CD4-positive, alpha-beta T cell (primary cell): ENCODE results near the gene TOM1L2. TPM values are rescaled to one million over a fixed set of nuclear protein-coding genes. Genes with fewer than 3 reads are reported as not detected.

ENCODE experiments used
- ATAC-seq: fragments of 200-7000 bp; cut with Tn5 transposase; one replicate; pipeline ENCODE4 v1.10.0; 2022; ENCODE audit warnings: mild to moderate bottlenecking; ENCODE audit not compliant: poor library complexity
- CTCF ChIA-PET: fragments of 350-600 bp; sonication (Branson Sonifier 250); formaldehyde crosslinking; loops from one replicate; lab custom pipeline; 2021; ENCODE audit warnings: antibody characterized with exemption, inconsistent platforms; lab: Charles Lee
- POLR2A ChIA-PET: fragments of 350-600 bp; sonication (Branson Sonifier 250); formaldehyde crosslinking; loops from one replicate; lab custom pipeline; 2021; ENCODE audit warnings: antibody characterized with exemption, inconsistent platforms; lab: Charles Lee
- DNase-seq, 14 experiments: peaks; one replicate each; pipeline ENCODE4 v3.0.0-alpha.2; 2013 to 2020; ENCODE audit warnings: mixed read lengths in 2 of 14
- H3K27ac ChIP-seq, 2 donors: one replicate each; pipeline versions ENCODE4 v1.5.1 to v1.7.0; 2013; ENCODE audit warnings: low read length in 2 of 2, low read depth in 1 of 2, mild to moderate bottlenecking in 1 of 2
- H3K27me3 ChIP-seq, 2 experiments: 1 replicate in 1 of 2; 2 replicates in 1 of 2; pipeline versions ENCODE4 v1.6.1 to v1.7.0; 2013; ENCODE audit warnings: low read length in 2 of 2, control low read depth in 1 of 2, mild to moderate bottlenecking in 1 of 2, moderate library complexity in 1 of 2; ENCODE audit not compliant: insufficient read depth in 2 of 2, control insufficient read depth in 1 of 2
- H3K36me3 ChIP-seq: one replicate; pipeline ENCODE4 v1.6.1; 2013; ENCODE audit warnings: low read length, control low read depth; ENCODE audit not compliant: insufficient read depth
- H3K4me1 ChIP-seq: one replicate; pipeline ENCODE4 v1.6.1; 2013; ENCODE audit warnings: low read length, control low read depth; ENCODE audit not compliant: insufficient read depth
- H3K4me3 ChIP-seq: one replicate; pipeline ENCODE4 v1.5.1; 2013; ENCODE audit warnings: mild to moderate bottlenecking, low read length, moderate library complexity
- H3K9me3 ChIP-seq, 2 experiments: 1 replicate in 1 of 2; 2 replicates in 1 of 2; pipeline versions ENCODE4 v1.6.1 to v1.7.0; 2013; ENCODE audit warnings: low read length in 2 of 2, mild to moderate bottlenecking in 2 of 2, control low read depth in 1 of 2, moderate library complexity in 1 of 2; ENCODE audit not compliant: control insufficient read depth in 1 of 2, insufficient read depth in 1 of 2
- H3K27ac Mint-ChIP-seq: one replicate; pipeline ENCODE4 v1.8.0; 2020; ENCODE audit warnings: mixed read lengths
- H3K27me3 Mint-ChIP-seq: one replicate; pipeline ENCODE4 v1.8.0; 2021; ENCODE audit warnings: mixed read lengths
- H3K36me3 Mint-ChIP-seq: one replicate; pipeline ENCODE4 v1.8.0; 2021; ENCODE audit warnings: low read depth, mixed read lengths
- H3K4me1 Mint-ChIP-seq: one replicate; pipeline ENCODE4 v1.8.0; 2021; ENCODE audit warnings: low read depth, mixed read lengths
- H3K4me3 Mint-ChIP-seq: one replicate; pipeline ENCODE4 v1.8.0; 2020; ENCODE audit warnings: mild to moderate bottlenecking, mixed read lengths
- H3K9me3 Mint-ChIP-seq: one replicate; pipeline ENCODE4 v1.8.0; 2020; ENCODE audit warnings: mixed read lengths
- CTCF ChIP-seq: fragments of 200-600 bp; IDR thresholded peaks from one replicate; pipeline ENCODE4 v1.8.0; 2022; ENCODE audit warnings: antibody characterized with exemption, mild to moderate bottlenecking
- intact Hi-C, 2 experiments: fragments of 100-400 bp; cut with DNase I in 1 of 2; cut with micrococcal nuclease in 1 of 2; formaldehyde crosslinking; loops; one replicate each; pipeline versions ENCODE4 v1.15.1 to v1.9.0; 2023 to 2025; cut with DNase I, micrococcal nuclease
- total RNA-seq, 174 experiments: library from RNA in 2 of 174; stranded (reverse) in 2 of 174; gene quantifications; one replicate each; pipeline ENCODE4 v1.2.3 and lab custom pipeline; 2021 to 2026

TOM1L2 gene
- total RNA-seq, 2 experiments from 2014 or later: 28.5 to 30.5 TPM

- ChIA-PET POLR2A (interaction anchor here (0.6 to 4.4 kb wide), 10 partner anchors 11 to 346 kb away, joined by 3 to 71 read pairs (median 4); partner anchors contain the start of genes ALKBH5, DRC3, RASD1 and TOM1L2), CTCF (interaction anchor here (1.0 to 1.6 kb wide), 2 partner anchors 12 to 25 kb away, joined by 4 to 10 read pairs; no protein-coding TSS in a partner anchor)
- ATAC-seq (peak; percentile 15), DNase-seq (peak; percentile 31 to 81 (median 54))
- Mint-ChIP-seq H3K4me3 (peak within 1 kb of the TSS; percentile 94), H3K36me3 (peaks cover 20% of the 10 kb centered on the region), H3K4me1 (peaks cover 69% of the 10 kb centered on the region), H3K27me3 (no peaks in the 10 kb centered on the region), H3K27ac (peak within 1 kb of the TSS; percentile 98), H3K9me3 (no peaks in the 10 kb centered on the region)
- TF ChIP-seq CTCF: no peak
- Histone ChIP-seq H3K36me3 (peaks cover 3% of the 10 kb centered on the region), H3K27me3 (no peaks in the 10 kb centered on the region), H3K9me3 (no peaks in the 10 kb centered on the region), H3K27ac (peak within 1 kb of the TSS; percentile 96 to 97), H3K4me1 (peaks cover 79% of the 10 kb centered on the region), H3K4me3 (peak within 1 kb of the TSS; percentile 77)
- intact Hi-C loops: loop anchor here (1.0 to 2.0 kb wide), 3 partner anchors 12 to 24 kb away; no protein-coding TSS in a partner anchor
These were observed 135.3 kb downstream of the TOM1L2 start, which contains the start of gene SREBF1 for GRCh38 chr17:17836818-17837379. Gene SREBF1, minus strand, starts transcription at chr17:17836986. Its CDS starts 169 bp downstream, at chr17:17836817.

GRCh38 chr17:17836250-17836817 is 135.9 kb downstream of the TOM1L2 start:
- peaks cover 5% of the 10 kb centered on the region for H3K36me3 ChIP-seq
- H3K9me3 ChIP-seq: no peaks in the 10 kb centered on the region
- H3K4me1 Mint-ChIP-seq: peaks cover 69% of the 10 kb centered on the region
- H3K27me3 Mint-ChIP-seq: no peaks in the 10 kb centered on the region
- H3K9me3 Mint-ChIP-seq: no peaks in the 10 kb centered on the region
- TF ChIP-seq CTCF: no peak
- H3K36me3 Mint-ChIP-seq: peaks cover 20% of the 10 kb centered on the region
- intact Hi-C loops: loop anchor here (1.0 to 2.0 kb wide), 3 partner anchors 13 to 24 kb away; no protein-coding TSS in a partner anchor
- CTCF ChIA-PET: interaction anchor here (0.9 to 1.6 kb wide), 3 partner anchors 11 to 24 kb away, joined by 3 to 10 read pairs (median 6); no protein-coding TSS in a partner anchor
- peaks cover 82% of the 10 kb centered on the region for H3K4me1 ChIP-seq
- peak; percentile 74 for ATAC-seq
- H3K4me3 Mint-ChIP-seq: peak overlapping the region; percentile 94
- POLR2A ChIA-PET: interaction anchor here (0.7 to 4.4 kb wide), 17 partner anchors 9 to 347 kb away, joined by 3 to 71 read pairs (median 4); partner anchors contain the start of genes ALKBH5, DRC3, PEMT and RASD1
- peak overlapping the region; percentile 96 to 97 for H3K27ac ChIP-seq
- DNase-seq: peak; percentile 94 to 99 (median 97)
- H3K27me3 ChIP-seq: no peaks in the 10 kb centered on the region
- H3K4me3 ChIP-seq: peak overlapping the region; percentile 77
- peak overlapping the region; percentile 98 for H3K27ac Mint-ChIP-seq

GRCh38 chr17:17835415-17836249 is 136.6 kb downstream of the TOM1L2 start:
- intact Hi-C loops: loop anchor here (1.0 to 2.0 kb wide), 3 partner anchors 12 to 23 kb away; no protein-coding TSS in a partner anchor
- H3K4me1 ChIP-seq: peaks cover 83% of the 10 kb centered on the region
- peak overlapping the region; percentile 96 to 97 for H3K27ac ChIP-seq
- H3K4me1 Mint-ChIP-seq: peaks cover 67% of the 10 kb centered on the region
- POLR2A ChIA-PET: interaction anchor here (0.7 to 4.4 kb wide), 17 partner anchors 9 to 348 kb away, joined by 3 to 71 read pairs (median 4); partner anchors contain the start of genes ALKBH5, DRC3, PEMT and RASD1
- H3K4me3 Mint-ChIP-seq: peak overlapping the region; percentile 94
- H3K27me3 Mint-ChIP-seq: no peaks in the 10 kb centered on the region
- H3K36me3 ChIP-seq: peaks cover 11% of the 10 kb centered on the region
- no peak for DNase-seq
- ATAC-seq: no peak
- no peaks in the 10 kb centered on the region for H3K27me3 ChIP-seq
- CTCF ChIA-PET: interaction anchor here (0.9 to 2.3 kb wide), 4 partner anchors 10 to 25 kb away, joined by 3 to 10 read pairs (median 7); no protein-coding TSS in a partner anchor
- peak overlapping the region; percentile 77 for H3K4me3 ChIP-seq
- no peaks in the 10 kb centered on the region for H3K9me3 Mint-ChIP-seq
- H3K27ac Mint-ChIP-seq: peak overlapping the region; percentile 98
- TF ChIP-seq CTCF: no peak
- peaks cover 24% of the 10 kb centered on the region for H3K36me3 Mint-ChIP-seq
- no peaks in the 10 kb centered on the region for H3K9me3 ChIP-seq
